ENCODE measurements around the gene MMP23B.
A peak's percentile ranks its signal among the peaks of the same experiment; 100 is the strongest.
"Not testable (repeated sequence)": the region's sequence is repeated elsewhere in the genome, so short reads cannot be mapped to it uniquely, and the experiment has no call there.

Gene MMP23B

GRCh38 chr1:1630965-1631781 is 800 bp upstream of the MMP23B start:
- peak; percentile 63 for DNase-seq (ENCODE audit: low spot score)

GRCh38 chr1:1633409-1633808 is 1.4 kb downstream of the MMP23B start:
- DNase-seq (ENCODE audit: low spot score): not testable (repeated sequence)

GRCh38 chr1:1634613-1635012 is 2.6 kb downstream of the MMP23B start:
- DNase-seq (ENCODE audit: low spot score): not testable (repeated sequence)

- DNase-seq (ENCODE audit: low spot score): not testable (repeated sequence)
Measured at GRCh38 chr1:1636621-1637478, 4.9 kb downstream of the MMP23B start.

DNA sequence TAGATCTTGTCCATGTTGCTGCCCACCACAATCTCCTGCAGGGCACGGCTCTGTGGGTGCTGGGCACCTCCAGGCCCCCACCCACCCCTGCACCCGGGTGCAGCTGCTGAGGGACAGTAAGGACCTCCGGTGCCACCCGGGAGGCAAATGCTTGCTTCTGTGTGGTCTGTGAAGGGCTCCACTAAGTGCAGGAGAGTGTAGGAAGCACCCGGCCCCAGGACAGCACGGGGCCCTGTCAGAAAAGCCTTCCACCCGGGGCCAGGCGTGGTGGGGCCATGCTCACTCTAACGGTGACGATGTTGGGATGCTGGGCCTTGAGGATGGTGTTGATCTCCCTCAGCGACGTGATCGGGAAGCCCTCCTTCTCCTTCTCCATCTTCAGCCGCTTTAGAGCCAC is 5.5 kb downstream of the MMP23B start:
- not testable (repeated sequence) for DNase-seq (ENCODE audit: low spot score)

DNA sequence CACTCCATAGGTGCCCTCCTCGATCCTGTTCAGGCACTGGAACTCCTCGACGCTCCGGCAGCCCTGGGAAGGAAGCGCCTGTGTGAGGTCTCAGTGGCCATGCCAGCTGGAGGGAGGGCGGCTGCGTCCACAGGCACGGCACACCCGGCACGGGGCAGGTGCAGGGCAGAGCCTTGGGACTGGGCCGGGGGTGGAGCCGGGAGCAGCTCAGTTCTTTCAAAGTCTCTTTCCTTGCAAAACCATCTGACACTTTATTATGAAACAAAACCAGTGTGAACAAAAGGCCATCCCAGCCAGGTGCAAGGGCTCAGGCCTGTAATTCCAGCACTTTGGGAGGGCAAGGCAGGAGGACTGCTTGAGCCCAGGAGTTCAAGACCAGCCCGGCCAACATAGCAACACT is 6.6 kb downstream of the MMP23B start:
- not testable (repeated sequence) for DNase-seq (ENCODE audit: low spot score)

DNA sequence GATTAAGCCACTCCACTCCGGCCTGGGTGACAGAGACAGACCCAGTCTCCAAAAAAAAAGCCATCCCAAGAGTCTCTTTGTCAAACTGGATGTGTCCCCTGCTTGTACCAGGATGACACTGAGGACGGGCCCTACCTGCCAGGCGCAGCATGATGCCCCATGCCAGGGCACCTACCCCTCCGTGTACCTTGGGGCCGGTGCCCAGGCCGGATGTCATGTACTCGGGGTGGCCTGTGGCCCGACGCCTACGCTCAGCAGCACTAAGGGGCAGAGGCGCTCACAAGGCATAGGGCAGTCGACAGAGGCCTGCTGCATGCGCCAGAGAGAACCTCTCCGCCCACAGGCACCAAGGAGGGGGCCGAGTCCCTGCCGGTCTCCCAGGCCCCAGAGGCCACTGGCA is 7.4 kb downstream of the MMP23B start:
- DNase-seq (ENCODE audit: low spot score): not testable (repeated sequence)

GRCh38 chr1:1640081-1640480 is 8.1 kb downstream of the MMP23B start:
- DNase-seq (ENCODE audit: low spot score): not testable (repeated sequence)

- DNase-seq (ENCODE audit: low spot score): not testable (repeated sequence)
Measured at GRCh38 chr1:1640711-1641461, 8.9 kb downstream of the MMP23B start.

DNA sequence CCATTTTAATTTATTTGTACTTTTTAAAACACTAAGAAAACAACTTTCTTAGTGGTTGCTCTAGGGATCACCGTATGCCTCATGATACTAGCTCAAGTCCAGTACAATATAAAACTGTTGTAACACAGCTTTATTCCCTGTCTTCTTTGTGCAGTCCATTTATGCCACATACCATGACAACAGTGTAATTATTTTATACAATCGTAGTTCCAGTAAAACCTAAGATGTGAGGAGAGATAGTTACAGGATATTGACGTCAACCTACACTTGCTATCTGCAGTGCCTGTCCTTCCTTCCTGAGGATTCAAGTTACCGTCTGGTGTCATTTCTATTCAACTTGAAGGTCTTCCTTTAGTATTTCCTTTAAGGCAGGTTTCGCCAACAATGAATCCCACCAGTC is 14.4 kb downstream of the MMP23B start:
- DNase-seq (ENCODE audit: low spot score): not testable (repeated sequence)

- not testable (repeated sequence) for DNase-seq (ENCODE audit: low spot score)
Measured at GRCh38 chr1:1647567-1648241, 15.7 kb downstream of the MMP23B start.

DNA sequence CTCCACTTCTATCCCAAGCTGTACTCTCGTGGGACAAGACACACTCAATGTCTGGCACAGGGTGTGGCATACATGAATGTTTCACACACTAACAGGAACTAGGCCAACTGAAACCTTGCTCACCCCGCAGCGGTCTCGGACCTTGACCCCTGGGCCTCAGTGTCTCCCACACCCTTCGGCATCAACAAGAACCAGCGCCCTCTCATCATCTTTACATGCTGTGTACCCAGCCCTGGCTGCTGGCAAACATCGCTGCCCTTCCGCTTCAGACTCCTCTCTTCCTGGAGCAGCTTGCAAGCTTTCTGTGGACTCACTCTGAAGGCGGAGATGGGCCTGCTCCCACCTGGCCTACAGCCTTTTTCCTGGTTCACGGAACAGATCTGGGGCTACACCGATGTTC is 16.3 kb downstream of the MMP23B start:
- DNase-seq (ENCODE audit: low spot score): not testable (repeated sequence)

DNA sequence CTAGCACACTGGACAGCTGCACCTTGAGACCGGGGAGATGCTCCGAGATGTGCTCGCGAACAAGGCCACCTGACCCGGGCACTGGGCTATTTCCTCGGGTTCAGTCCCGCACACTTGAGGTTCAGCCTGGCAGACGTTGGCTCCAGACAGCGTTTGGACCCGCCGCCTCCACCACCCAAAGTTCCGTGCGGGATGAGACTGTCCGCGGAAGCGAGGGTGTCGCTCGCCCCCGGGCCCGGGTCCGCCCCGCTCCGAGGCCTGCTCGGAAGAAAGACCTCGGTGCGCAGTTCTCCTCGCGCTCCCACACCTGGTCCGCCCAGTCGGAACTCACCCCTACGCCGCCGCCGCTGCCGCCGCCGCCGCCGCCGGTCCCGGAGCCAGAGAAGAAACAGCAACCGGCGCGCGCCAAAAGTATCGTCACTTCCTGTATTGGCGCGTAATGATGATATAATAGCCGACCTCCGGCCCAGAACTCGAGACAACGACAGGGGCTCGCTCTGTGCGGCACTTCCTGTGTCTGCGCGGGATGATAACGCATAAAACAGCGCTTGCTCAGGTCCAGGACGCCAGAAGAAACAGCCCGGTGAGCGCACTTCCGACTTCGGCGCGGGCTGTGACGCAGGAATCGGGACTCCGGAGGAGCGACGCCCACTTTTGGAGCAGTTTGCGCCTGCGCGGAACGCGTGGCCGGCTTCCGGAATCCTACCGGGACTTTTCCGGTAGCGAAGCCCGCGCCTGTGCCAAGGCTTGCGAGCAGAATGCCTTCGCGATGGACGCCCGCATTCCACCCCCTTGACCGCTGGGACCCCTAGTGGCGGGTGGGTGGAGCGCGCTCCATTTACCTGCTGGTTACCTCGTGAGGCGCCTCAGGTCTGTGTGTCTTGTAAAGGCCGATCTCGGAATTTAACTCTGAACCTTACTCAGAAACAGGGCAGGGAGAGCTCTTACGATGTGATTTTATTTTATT is 26.9 kb downstream of the MMP23B start, which contains the start of gene CDK11B:
CDK11B (minus strand) TSS at position 422 of the 967 bp plus-strand sequence. CDS start 1,519 bp downstream, outside the sequence.
- DNase-seq (ENCODE audit: low spot score): peak; percentile 93

DNA sequence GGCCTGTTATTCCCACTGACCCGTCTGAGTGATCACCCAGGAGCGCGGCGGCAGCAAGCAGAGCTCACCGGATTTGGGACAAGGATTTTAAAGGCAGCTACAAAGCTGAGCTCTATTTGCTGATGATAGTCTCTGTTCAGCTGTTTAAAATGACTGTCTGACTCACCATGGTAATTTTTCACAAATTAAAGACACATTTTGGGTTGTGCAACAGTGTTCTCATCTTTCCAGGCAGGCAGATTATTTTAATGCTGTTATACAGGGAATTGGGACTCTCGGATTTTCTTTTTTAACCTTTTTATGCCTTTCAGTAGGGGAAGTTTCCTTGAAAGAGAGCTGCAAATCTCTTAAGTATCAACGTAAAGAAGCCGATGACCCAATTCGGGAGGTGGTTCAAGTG is 30.4 kb downstream of the MMP23B start:
- not testable (repeated sequence) for DNase-seq (ENCODE audit: low spot score)

DNA sequence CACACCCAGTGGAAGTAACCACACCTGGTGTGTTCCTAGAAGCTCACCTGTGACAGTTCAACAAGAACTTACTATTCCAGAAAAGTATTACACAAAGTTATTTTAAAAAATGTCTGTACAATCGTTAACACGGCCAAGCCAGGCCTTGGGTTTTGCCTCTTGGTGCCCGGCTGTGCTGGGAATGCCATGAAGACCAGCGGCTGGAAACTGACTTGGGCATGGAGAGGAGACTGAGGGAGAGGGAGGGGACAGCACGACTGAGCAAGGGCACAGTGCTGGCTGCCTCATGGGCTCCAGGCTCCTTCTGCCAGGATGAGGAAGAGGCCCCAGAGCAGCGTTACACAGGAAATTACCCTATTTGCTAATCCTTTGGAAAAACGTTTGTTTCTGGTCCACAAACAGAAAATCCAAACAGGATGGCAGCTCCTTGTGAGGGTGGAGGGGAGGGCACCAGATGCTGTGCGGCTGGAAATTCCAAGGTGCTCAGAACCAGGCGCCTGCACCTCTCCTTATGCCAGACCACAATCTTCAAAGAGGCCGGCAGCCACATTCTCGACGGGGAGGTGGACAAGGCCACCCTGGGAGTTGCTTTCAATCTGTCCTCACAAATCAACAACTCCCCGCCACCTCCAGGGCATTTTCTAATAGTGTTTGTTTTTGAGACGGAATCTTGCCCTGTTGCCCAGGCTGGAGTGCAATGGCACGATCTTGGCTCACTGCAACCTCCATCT is 31.0 kb downstream of the MMP23B start:
- DNase-seq (ENCODE audit: low spot score): not testable (repeated sequence)

DNA sequence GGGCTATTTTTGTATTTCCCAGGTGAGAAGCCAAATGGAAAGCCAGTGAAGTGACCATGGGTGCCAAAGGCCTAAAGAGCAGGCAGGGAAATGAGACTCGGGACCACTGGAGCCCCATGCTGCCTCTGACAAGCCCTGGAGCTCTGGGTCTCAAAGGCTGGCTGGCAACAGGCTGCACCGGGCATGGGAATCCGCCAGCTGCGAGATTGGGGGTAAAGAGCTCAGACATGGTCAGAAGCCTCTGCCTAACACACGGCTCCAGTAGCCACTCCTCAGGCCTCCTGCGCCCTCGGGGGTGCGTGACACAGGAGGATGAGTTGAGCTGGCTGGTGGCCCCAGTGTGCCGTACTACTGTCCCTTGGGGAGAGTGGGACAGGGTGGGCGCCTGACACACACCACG is 32.3 kb downstream of the MMP23B start:
- DNase-seq (ENCODE audit: low spot score): not testable (repeated sequence)

GRCh38 chr1:1664941-1665814 is 33.2 kb downstream of the MMP23B start:
- no peak for DNase-seq (ENCODE audit: low spot score)

- peak; percentile 77 for DNase-seq (ENCODE audit: low spot score)
Measured at GRCh38 chr1:1665815-1666251, 33.9 kb downstream of the MMP23B start.

All from iPS-NIHi11 (cell line).